IPS-18a (cell line): ENCODE data around the gene STAT4.

ENCODE experiments used
- H3K27ac ChIP-seq: one replicate; pipeline ENCODE4 v1.5.1; 2013; ENCODE audit warnings: low read length
- H3K27me3 ChIP-seq: one replicate; pipeline ENCODE4 v1.6.1; 2013; ENCODE audit warnings: mild to moderate bottlenecking, low read length; ENCODE audit not compliant: control insufficient read depth, insufficient read depth
- H3K36me3 ChIP-seq: one replicate; pipeline ENCODE4 v1.6.1; 2013; ENCODE audit warnings: low read depth, low read length; ENCODE audit not compliant: control insufficient read depth
- H3K4me1 ChIP-seq: one replicate; pipeline ENCODE4 v1.6.1; 2013; ENCODE audit warnings: low read depth, low read length; ENCODE audit not compliant: control insufficient read depth
- H3K4me3 ChIP-seq: one replicate; pipeline ENCODE4 v1.5.1; 2013; ENCODE audit warnings: low read length
- H3K9ac ChIP-seq: one replicate; pipeline ENCODE4 v1.6.1; 2013; ENCODE audit warnings: mild to moderate bottlenecking, low read length, moderate library complexity
- H3K9me3 ChIP-seq: one replicate; pipeline ENCODE4 v1.6.1; 2013; ENCODE audit warnings: low read depth, low read length; ENCODE audit not compliant: control insufficient read depth

Gene STAT4

DNA sequence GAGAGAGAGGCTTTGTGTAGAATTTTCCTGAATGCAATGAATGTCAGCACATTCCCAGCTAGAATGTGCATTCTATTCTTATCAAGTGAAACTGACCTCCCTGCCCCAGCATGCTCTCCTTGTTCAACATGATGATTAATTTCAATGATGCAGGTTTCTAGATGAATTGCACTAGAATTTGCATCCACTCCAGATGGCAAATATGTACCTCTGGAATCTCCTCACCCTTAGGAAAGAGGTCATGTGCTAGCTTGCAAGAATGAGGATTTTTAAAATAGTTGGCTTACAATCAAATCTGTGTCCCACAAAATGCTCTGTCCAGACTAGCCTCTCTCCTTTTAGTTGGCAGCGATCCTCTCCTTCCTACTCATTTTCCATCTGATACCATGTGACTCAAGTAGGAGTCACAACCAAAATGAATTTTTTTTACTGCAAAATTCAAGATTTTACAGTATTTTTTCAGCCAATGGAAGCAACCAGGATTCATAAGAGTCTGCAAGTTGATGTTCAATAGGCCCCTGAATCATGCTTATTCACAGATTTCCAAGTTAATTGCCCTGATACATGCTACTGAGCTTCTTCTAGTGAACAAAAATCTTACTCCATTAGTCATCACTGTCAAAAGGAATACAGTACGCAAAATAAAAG, 21.0 kb upstream of the STAT4 start:
- Histone ChIP-seq H3K9me3 (no peaks in the 10 kb centered on the region), H3K27me3 (no peaks in the 10 kb centered on the region), H3K9ac (no peak overlapping the region), H3K36me3 (no peaks in the 10 kb centered on the region), H3K27ac (no peak overlapping the region), H3K4me3 (no peak overlapping the region), H3K4me1 (peaks cover 11% of the 10 kb centered on the region)

DNA sequence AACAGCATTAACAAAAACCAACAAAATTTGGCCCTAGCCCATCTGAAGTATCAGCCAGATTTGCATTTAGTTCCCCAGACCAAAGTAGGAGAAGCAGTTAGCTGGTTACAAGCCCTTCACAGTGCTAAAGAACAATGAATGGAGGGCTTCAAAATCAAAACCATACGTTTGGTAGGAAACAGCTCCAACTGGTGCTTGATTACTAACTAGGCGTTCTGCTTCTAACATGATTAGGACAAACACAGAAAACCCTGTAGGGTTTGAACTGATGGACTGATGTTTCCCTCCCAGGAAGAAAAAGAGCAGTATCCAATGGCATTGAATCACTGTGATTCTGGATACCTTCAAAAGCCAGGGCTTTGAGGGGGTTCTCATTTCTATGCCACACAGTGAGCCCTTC, 20.5 kb upstream of the STAT4 start:
- Histone ChIP-seq H3K27me3 (no peaks in the 10 kb centered on the region), H3K36me3 (no peaks in the 10 kb centered on the region), H3K9ac (no peak overlapping the region), H3K9me3 (no peaks in the 10 kb centered on the region), H3K4me3 (no peak overlapping the region), H3K4me1 (peaks cover 11% of the 10 kb centered on the region), H3K27ac (no peak overlapping the region)

DNA sequence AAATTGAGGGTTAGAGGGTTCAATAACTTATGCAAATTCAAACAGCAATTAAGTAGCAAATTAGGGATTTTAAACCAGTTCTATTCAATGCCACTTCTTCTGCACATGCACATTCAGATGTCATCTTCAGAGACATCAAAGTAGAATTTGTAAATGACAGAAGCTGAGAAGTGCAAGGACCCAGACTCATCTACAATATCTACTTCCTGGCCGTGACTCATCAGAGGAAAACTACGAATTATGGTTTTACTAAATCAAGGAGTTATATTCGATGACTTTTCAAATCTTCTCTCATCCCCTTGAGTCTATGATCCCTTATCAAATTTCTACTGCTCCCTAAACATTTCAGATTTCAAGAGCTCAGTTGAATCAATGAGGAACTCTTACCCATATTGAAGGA, 20.0 kb upstream of the STAT4 start:
- Histone ChIP-seq H3K27ac (no peak overlapping the region), H3K36me3 (no peaks in the 10 kb centered on the region), H3K9ac (no peak overlapping the region), H3K9me3 (no peaks in the 10 kb centered on the region), H3K4me1 (peaks cover 11% of the 10 kb centered on the region), H3K4me3 (no peak overlapping the region), H3K27me3 (no peaks in the 10 kb centered on the region)

DNA sequence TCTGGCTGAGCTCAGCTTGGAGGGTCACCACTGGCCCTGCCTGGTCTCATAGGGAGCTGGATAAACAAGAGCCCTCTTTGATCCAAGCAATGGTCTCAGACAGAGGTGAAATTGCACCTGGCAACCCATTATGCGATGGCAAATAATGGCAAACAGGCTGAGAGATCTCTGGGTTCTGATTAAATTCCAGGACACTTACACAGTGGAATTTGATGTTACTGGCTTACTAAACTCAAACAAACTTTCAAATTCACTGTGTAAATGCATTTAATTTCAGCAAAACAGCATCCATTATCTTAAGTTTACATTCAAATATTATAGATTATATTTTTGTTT, 19.5 kb upstream of the STAT4 start:
- H3K4me1 ChIP-seq = peaks cover 13% of the 10 kb centered on the region
- no peak overlapping the region for H3K27ac ChIP-seq

DNA sequence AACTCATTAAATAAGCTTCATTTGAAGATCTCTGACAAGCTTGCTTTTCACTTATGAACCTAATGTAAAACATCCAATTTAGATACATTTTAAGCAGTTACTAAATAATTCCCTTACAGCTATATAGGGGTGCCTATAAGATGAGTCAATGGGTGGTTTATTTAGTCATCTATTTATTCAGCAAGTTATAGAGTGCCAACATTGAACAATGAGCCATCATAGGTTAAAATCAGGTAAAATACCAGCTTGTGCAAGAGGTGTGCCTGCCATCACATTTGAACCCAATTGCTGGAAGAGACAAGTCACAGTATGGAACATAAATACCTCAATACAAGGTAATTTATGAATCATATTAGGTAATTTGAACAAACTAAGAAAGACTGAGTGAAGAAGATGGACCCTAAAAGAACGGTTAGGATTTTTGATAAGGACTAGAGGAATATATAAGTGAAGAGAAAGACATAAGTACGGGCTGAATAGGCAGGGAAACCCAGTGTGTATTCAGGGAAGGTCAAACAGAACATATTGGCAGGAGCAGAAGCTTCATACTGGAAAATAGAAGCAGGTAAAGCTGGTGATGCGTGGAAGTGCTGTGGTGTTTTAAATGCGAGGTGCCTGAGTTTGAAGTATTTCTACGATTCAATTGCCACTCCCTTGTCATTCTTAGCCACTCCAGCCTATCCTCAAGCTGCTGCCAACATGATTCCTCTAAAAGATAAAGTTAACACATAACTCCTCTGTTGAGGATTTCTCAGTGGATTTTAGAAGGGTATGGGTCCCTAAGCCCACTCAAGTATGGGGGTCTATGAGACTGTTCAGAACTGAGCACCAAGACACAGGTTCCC, 18.9 kb upstream of the STAT4 start:
- Histone ChIP-seq H3K9ac (no peak overlapping the region), H3K36me3 (no peaks in the 10 kb centered on the region), H3K9me3 (no peaks in the 10 kb centered on the region), H3K4me1 (peaks cover 13% of the 10 kb centered on the region), H3K27ac (no peak overlapping the region), H3K27me3 (no peaks in the 10 kb centered on the region), H3K4me3 (no peak overlapping the region)

More for the DNA sequence above, 19.5 kb upstream of the STAT4 start:
- no peak overlapping the region for H3K9ac ChIP-seq
- H3K4me3 ChIP-seq = no peak overlapping the region
- H3K9me3 ChIP-seq = no peaks in the 10 kb centered on the region
- no peaks in the 10 kb centered on the region for H3K36me3 ChIP-seq
- H3K27me3 ChIP-seq = no peaks in the 10 kb centered on the region

DNA sequence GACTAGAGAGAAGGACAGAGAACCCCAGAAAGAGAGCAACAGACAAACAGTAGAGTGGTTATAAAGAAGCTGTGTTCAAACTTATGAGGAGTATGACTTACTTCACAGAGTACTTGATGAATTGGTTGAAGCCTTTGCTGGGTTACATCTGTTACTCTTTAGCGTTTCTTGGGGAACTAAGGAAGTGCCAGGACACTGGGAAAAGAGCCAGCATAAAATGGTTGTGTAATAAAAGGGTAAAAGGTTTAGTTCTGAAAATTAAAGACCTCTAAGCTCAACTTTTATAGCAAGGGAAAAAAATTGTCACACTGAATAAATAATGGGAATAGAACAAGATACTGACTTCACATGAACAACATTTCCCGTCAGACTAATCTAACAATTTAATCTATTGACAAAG, 17.0 kb upstream of the STAT4 start:
- no peaks in the 10 kb centered on the region for H3K9me3 ChIP-seq
- H3K9ac ChIP-seq = no peak overlapping the region
- no peak overlapping the region for H3K27ac ChIP-seq
- no peaks in the 10 kb centered on the region for H3K36me3 ChIP-seq
- H3K4me3 ChIP-seq = no peak overlapping the region
- peaks cover 4% of the 10 kb centered on the region for H3K4me1 ChIP-seq
- H3K27me3 ChIP-seq = no peaks in the 10 kb centered on the region

DNA sequence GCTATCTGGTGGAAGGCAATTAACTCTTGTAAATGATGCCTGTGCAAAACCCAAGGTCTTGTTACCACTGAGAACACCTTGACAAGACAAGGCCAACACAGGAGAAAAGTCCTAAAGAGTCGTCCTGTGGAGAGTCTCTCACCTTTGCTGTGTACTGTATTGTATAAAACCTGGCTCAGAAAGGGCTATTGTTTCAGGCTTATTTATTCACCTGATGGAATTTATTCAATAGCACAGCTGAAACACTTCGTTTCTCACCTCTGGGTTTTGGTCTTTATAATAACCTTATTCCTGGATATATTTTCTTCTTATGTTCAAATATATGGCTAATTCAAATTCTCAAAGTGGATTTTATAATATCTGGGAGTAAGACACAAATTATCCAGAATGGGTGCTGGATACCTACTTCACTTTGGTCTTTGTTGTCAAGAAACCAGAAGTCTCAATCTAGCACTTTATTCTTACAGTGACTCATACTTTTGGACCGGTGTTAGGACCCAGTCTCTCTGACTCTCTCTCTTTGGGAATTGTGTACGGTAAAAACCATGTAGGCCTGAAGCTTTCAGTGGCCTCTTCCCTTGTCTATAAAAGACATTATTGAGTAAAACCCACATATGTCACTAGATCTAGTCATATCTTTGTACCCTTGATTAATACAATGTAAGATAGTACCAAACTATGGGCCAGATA, 16.1 kb upstream of the STAT4 start:
- Histone ChIP-seq H3K36me3 (no peaks in the 10 kb centered on the region), H3K4me3 (no peak overlapping the region), H3K27ac (no peak overlapping the region), H3K4me1 (peaks cover 4% of the 10 kb centered on the region), H3K9me3 (no peaks in the 10 kb centered on the region), H3K9ac (no peak overlapping the region), H3K27me3 (no peaks in the 10 kb centered on the region)

DNA sequence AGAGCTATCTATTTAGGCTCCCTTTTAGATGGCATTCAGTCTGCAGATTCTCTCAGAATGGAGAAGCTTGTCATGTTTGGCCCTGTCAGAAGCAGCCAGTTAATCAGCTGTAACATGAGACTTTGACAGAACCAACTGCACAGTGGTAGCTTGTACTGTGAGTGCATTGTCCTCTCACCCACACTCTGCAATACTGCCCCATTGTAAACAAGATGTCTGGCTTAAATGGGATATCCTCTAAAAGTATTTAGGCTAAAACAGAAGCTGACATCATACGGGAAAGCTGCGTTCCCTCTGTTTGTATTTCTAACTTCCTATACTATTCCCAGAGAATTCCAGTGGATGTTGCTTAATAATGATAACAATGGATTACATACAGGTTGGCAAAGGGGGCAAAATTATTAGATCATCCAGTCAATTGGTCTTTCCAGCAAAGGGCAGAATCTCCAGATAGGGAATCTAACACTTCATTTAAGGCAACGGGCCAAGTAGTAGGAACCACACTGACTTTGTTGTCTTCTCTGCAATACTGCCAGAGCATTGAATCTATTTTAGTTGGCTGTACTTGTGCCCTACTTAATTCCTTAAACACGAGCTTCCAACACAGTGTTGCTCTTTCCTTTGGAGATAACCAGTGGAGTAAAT, 15.4 kb upstream of the STAT4 start:
- no peak overlapping the region for H3K4me3 ChIP-seq
- no peak overlapping the region for H3K9ac ChIP-seq
- no peaks in the 10 kb centered on the region for H3K9me3 ChIP-seq
- peaks cover 4% of the 10 kb centered on the region for H3K4me1 ChIP-seq
- no peaks in the 10 kb centered on the region for H3K27me3 ChIP-seq
- no peaks in the 10 kb centered on the region for H3K36me3 ChIP-seq
- H3K27ac ChIP-seq = no peak overlapping the region

DNA sequence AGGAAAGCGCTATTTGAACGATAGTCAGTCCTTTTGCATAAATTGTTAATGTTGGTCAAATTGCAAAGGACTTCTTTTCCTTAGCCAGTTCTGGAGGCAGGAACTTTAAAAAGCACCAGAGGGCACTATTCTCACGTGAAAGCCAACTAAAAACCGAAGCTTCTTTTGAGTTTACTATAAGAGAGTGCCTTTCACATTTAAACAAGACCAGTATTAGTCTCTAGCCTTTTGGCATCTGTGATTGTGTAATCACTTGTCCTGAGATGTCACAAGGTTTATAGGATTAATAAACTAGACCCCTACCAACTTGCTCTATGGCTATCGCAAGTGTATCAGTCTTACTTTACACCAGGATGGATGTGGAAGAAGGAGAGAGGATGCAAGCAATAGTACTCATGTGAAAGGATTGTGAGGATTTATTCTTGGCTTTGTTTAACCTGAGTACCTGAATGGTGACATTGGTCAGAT, 14.4 kb upstream of the STAT4 start:
- H3K27me3 ChIP-seq = no peaks in the 10 kb centered on the region
- H3K4me3 ChIP-seq = no peak overlapping the region
- no peak overlapping the region for H3K9ac ChIP-seq
- H3K9me3 ChIP-seq = no peaks in the 10 kb centered on the region
- H3K36me3 ChIP-seq = no peaks in the 10 kb centered on the region
- H3K27ac ChIP-seq = no peak overlapping the region
- peaks cover 4% of the 10 kb centered on the region for H3K4me1 ChIP-seq

DNA sequence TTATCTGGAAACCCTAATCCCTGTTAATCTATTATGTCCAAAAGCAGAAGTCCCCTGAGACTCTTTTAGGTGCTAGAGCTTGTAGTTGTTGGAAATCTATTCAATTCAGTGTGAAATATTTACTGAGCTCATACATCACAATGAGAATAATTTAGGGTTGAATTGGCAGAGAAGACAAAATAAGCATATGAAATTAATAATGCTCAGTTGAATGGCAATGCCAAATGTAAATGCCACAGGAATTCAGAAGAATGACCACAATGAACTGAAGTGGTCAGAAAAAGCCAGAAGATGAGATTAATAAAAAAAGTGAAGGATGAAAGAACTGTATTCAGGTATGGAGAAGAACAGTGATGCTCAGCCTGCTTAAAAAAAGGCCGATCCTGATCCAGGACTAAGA, 8.0 kb upstream of the STAT4 start:
- no peaks in the 10 kb centered on the region for H3K36me3 ChIP-seq
- H3K27me3 ChIP-seq = no peaks in the 10 kb centered on the region
- H3K4me1 ChIP-seq = no peaks in the 10 kb centered on the region
- H3K9ac ChIP-seq = no peak overlapping the region
- no peaks in the 10 kb centered on the region for H3K9me3 ChIP-seq
- H3K4me3 ChIP-seq = no peak overlapping the region
- H3K27ac ChIP-seq = no peak overlapping the region

DNA sequence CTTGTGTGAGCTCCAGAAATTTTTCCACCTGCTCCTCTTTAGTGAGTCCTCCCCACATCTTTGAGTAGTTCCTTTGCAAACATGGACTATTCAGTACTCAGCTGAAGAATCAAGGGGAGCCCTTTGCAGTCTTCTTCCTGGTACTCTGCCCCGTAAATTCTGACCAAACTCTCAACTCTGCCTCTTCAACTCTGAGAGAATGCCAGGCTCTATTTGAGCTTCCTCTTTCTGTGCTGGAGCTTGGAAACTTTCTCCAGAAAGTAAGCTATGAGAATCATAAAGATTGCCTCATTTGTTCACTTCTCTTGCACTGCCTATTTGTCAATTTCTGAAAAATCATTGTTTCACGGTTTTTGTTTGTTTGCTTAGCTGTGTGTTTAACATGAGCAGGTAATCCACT, 7.4 kb upstream of the STAT4 start:
- no peaks in the 10 kb centered on the region for H3K36me3 ChIP-seq
- no peaks in the 10 kb centered on the region for H3K9me3 ChIP-seq
- H3K27me3 ChIP-seq = no peaks in the 10 kb centered on the region
- no peak overlapping the region for H3K27ac ChIP-seq
- no peak overlapping the region for H3K4me3 ChIP-seq
- no peaks in the 10 kb centered on the region for H3K4me1 ChIP-seq
- no peak overlapping the region for H3K9ac ChIP-seq
